H1 (cell line): ENCODE results near the gene KRTAP10-5. TPM values are rescaled to one million over a fixed set of nuclear protein-coding genes. Genes with fewer than 3 reads are reported as not detected.

Experiments used
- MAFK ChIP-seq: IDR thresholded peaks from 2 replicates; pipeline ENCODE4 v1.6.1; 2012; ENCODE audit warnings: low read depth, mild to moderate bottlenecking, improper control_type of control experiment, low read length
- polyA plus RNA-seq, 7 experiments: library from polyadenylated mRNA; depleted of rRNA in 3 of 7; stranded (reverse) in 5 of 7; unstranded in 2 of 7; fragments of >200 nt in 5 of 7; fragments of 200-250 nt in 2 of 7; gene quantifications; 1 replicate in 5 of 7; 2 replicates in 1 of 7; 4 replicates in 1 of 7; pipeline versions ENCODE4 v1.2.1 to v1.2.3, GENCODE V29; 2011 to 2013; ENCODE audit warnings: missing spikeins in 2 of 7, mixed read lengths in 2 of 7
- total RNA-seq: library from RNA; stranded (reverse); fragmentation: NEBNext Ultra II Directional; extraction: Animal tissue kit (Norgen Biotek cat#: 25700); gene quantifications from 2 replicates; pipeline ENCODE4 v1.2.1, GENCODE V29; 2021

Gene KRTAP10-5
- total and polyA plus RNA-seq, 2 of the 8 experiments (the other 6 are each of a cell fraction or from before 2014, with no cell fraction given), result 0.09 TPM; not detected in 1

GRCh38 chr21:44583800-44584147 lies 3.4 kb upstream of the KRTAP10-5 start (continued):
- TF ChIP-seq MAFK, result no peak
